IMR-90 (cell line): Measurements from ENCODE around the gene FBXL5. TPM values are rescaled to one million over a fixed set of nuclear protein-coding genes. Genes with fewer than 3 reads are reported as not detected.

Source experiments
- ATAC-seq: fragments of 200-7000 bp; cut with Tn5 transposase; 2 replicates; pipeline ENCODE4 v1.9.1; 2020; ENCODE audit warnings: low read depth, mild to moderate bottlenecking, moderate library complexity
- BruUV-seq: library from RNA; stranded (reverse); fragments of 400-500 nt; replicated peaks from 2 replicates; lab custom pipeline; 2021; lab: Mats Ljungman, UMichigan
- CTCF ChIA-PET: fragments of 300-600 bp; formaldehyde crosslinking; extraction: SDS; loops from one replicate; lab custom pipeline; 2021; ENCODE audit warnings: antibody characterized with exemption; lab: Yijun Ruan, JAX
- POLR2A ChIA-PET: fragments of 300-600 bp; sonication (Branson Sonifier 250); formaldehyde crosslinking; loops from one replicate; lab custom pipeline; 2022; ENCODE audit warnings: antibody characterized with exemption; ENCODE audit not compliant: unreplicated experiment; lab: Charles Lee
- DNase-seq: peaks from one replicate; pipeline ENCODE4 v3.0.0; 2013
- H2AFZ ChIP-seq: replicated peaks from 2 replicates; pipeline ENCODE3; 2013; ENCODE audit warnings: low read length, mild to moderate bottlenecking; ENCODE audit not compliant: poor library complexity
- H2AK5ac ChIP-seq: 2 replicates; pipeline ENCODE4 v1.6.1; 2013; ENCODE audit warnings: low read depth, low read length, inconsistent platforms
- H2AK9ac ChIP-seq: replicated peaks from 2 replicates; pipeline ENCODE3; 2013; ENCODE audit warnings: mild to moderate bottlenecking, low read depth, low read length, moderate library complexity; ENCODE audit not compliant: poor library complexity
- H2BK120ac ChIP-seq: 2 replicates; pipeline ENCODE4 v1.6.1; 2013; ENCODE audit warnings: low read depth, low read length, inconsistent platforms
- H2BK15ac ChIP-seq: 3 replicates; pipeline ENCODE4 v1.6.1; 2013; ENCODE audit warnings: low read depth, low read length, inconsistent platforms
- H2BK20ac ChIP-seq: 2 replicates; pipeline ENCODE4 v1.6.1; 2013; ENCODE audit warnings: low read depth, mild to moderate bottlenecking, inconsistent platforms, low read length, moderate library complexity
- H2BK5ac ChIP-seq: 2 replicates; pipeline ENCODE4 v1.6.1; 2013; ENCODE audit warnings: mild to moderate bottlenecking, low read depth, low read length, inconsistent platforms; ENCODE audit not compliant: poor library complexity, severe bottlenecking
- H3K14ac ChIP-seq: replicated peaks from 2 replicates; pipeline ENCODE4 v1.6.1; 2013; ENCODE audit warnings: low read depth, low read length, inconsistent platforms
- H3K18ac ChIP-seq: 2 replicates; pipeline ENCODE4 v1.6.1; 2013; ENCODE audit warnings: low read depth, low read length, control low read depth
- H3K23ac ChIP-seq: 2 replicates; pipeline ENCODE4 v1.6.1; 2013; ENCODE audit warnings: low read depth, low read length, inconsistent platforms
- H3K27ac ChIP-seq: 2 replicates; pipeline ENCODE4 v1.5.1; 2013; ENCODE audit warnings: mild to moderate bottlenecking, control low read depth, low read length; ENCODE audit not compliant: insufficient read depth
- H3K27me3 ChIP-seq: 2 replicates; pipeline ENCODE4 v1.6.1; 2013; ENCODE audit warnings: low read length; ENCODE audit not compliant: control insufficient read depth, insufficient read depth
- H3K36me3 ChIP-seq: 2 replicates; pipeline ENCODE4 v1.6.1; 2013; ENCODE audit warnings: low read length, mixed read lengths; ENCODE audit not compliant: control insufficient read depth, insufficient read depth
- H3K4ac ChIP-seq: 2 replicates; pipeline ENCODE4 v1.6.1; 2013; ENCODE audit warnings: low read depth, low read length, inconsistent platforms
- H3K4me1 ChIP-seq: 2 replicates; pipeline ENCODE4 v1.6.1; 2013; ENCODE audit warnings: low read length, mixed read lengths; ENCODE audit not compliant: control insufficient read depth, insufficient read depth
- H3K4me2 ChIP-seq: 2 replicates; pipeline ENCODE4 v1.6.1; 2013; ENCODE audit warnings: low read depth, mild to moderate bottlenecking, control low read depth, low read length, moderate library complexity
- H3K4me3 ChIP-seq: 2 replicates; pipeline ENCODE4 v1.5.1; 2013; ENCODE audit warnings: low read depth, mild to moderate bottlenecking, control low read depth, low read length, moderate library complexity; ENCODE audit not compliant: insufficient read depth
- H3K56ac ChIP-seq: 2 replicates; pipeline ENCODE4 v1.6.1; 2013; ENCODE audit warnings: low read length, inconsistent platforms; ENCODE audit not compliant: insufficient read depth; ENCODE audit errors: extremely low read depth
- H3K79me1 ChIP-seq, 2 experiments: 2 replicates each; pipeline ENCODE4 v1.6.1; 2013; ENCODE audit warnings: low read length in 2 of 2, inconsistent platforms in 1 of 2, low read depth in 1 of 2
- H3K9ac ChIP-seq: 2 replicates; pipeline ENCODE4 v1.6.1; 2013; ENCODE audit warnings: low read depth, low read length, control low read depth
- H3K9me1 ChIP-seq: 2 replicates; pipeline ENCODE4 v1.6.1; 2013; ENCODE audit warnings: low read length, inconsistent platforms; ENCODE audit not compliant: insufficient read depth
- H3K9me3 ChIP-seq: 2 replicates; pipeline ENCODE4 v1.6.1; 2013; ENCODE audit warnings: low read length; ENCODE audit not compliant: control insufficient read depth, insufficient read depth
- H4K20me1 ChIP-seq: 2 replicates; pipeline ENCODE4 v1.6.1; 2013; ENCODE audit warnings: low read length, inconsistent platforms; ENCODE audit not compliant: insufficient read depth
- H4K5ac ChIP-seq: 2 replicates; pipeline ENCODE4 v1.6.1; 2013; ENCODE audit warnings: mild to moderate bottlenecking, low read depth, low read length, control low read depth
- H4K8ac ChIP-seq, 2 experiments: 2 replicates each; pipeline ENCODE4 v1.6.1; 2013; ENCODE audit warnings: low read depth in 2 of 2, low read length in 2 of 2, control low read depth in 1 of 2, inconsistent platforms in 1 of 2
- H4K91ac ChIP-seq: 2 replicates; pipeline ENCODE4 v1.6.1; 2013; ENCODE audit warnings: low read depth, low read length, inconsistent platforms; ENCODE audit not compliant: insufficient read depth
- CTCF ChIP-seq: conservative IDR thresholded peaks from 2 replicates; pipeline ENCODE4 v1.5.1; 2012; ENCODE audit warnings: mild to moderate bottlenecking, low read depth, low read length, improper control_type of control experiment
- ELK1 ChIP-seq: fragments of 150-350 bp; IDR thresholded peaks from 2 replicates; pipeline ENCODE4 v1.6.1; 2016; ENCODE audit warnings: low read depth, mild to moderate bottlenecking, low read length, moderate library complexity, borderline replicate concordance
- MAFK ChIP-seq: IDR thresholded peaks from 2 replicates; pipeline ENCODE4 v1.6.1; 2012; ENCODE audit warnings: low read depth, low read length, improper control_type of control experiment
- POLR2A ChIP-seq: IDR thresholded peaks from 2 replicates; pipeline ENCODE4 v1.6.1; 2012; ENCODE audit warnings: mild to moderate bottlenecking, low read depth, low read length
- RCOR1 ChIP-seq: IDR thresholded peaks from 2 replicates; pipeline ENCODE4 v1.6.1; 2012; ENCODE audit warnings: mild to moderate bottlenecking, low read length, improper control_type of control experiment; ENCODE audit not compliant: insufficient replicate concordance
- dilution Hi-C: fragments of 300-500 bp; cut with HindIII; formaldehyde crosslinking; loops from one replicate; pipeline ENCODE4 v1.14.3; 2018; ENCODE audit warnings: low sequenced_read_pairs; ENCODE audit not compliant: unreplicated experiment
- in situ Hi-C: fragments of 300-500 bp; cut with MboI; formaldehyde crosslinking; loops from 3 replicates; pipeline ENCODE4 v1.14.3; 2019; ENCODE audit warnings: low sequenced_read_pairs, inconsistent platforms, mixed read lengths
- intact Hi-C: fragments of 100-400 bp; cut with micrococcal nuclease; formaldehyde crosslinking; loops from 2 replicates; pipeline ENCODE4 v1.10.0; 2022
- polyA plus RNA-seq, 3 experiments: library from polyadenylated mRNA; depleted of rRNA; stranded (reverse); fragments of >200 nt; gene quantifications; 2 replicates each; pipeline ENCODE4 v1.2.3, GENCODE V29; 2012; ENCODE audit warnings: low replicate concordance in 1 of 3
- total RNA-seq: library from RNA; depleted of rRNA; stranded (reverse); fragments of >200 nt; gene quantifications from 2 replicates; pipeline ENCODE4 v1.2.3, GENCODE V29; 2012

FBXL5 gene
- total and polyA plus RNA-seq, 2 of the 4 experiments (the other 2 are of a cell fraction): 20.3 to 62.6 TPM

GRCh38 chr4:15562623-15563022 is 92.5 kb downstream of the FBXL5 start:
- in situ Hi-C loops: no loop called here
- intact Hi-C loops: no loop called here
- dilution Hi-C loops: no loop called here
- no peak overlapping the region for H2AFZ ChIP-seq
- peaks cover 25% of the 10 kb centered on the region for H3K36me3 ChIP-seq
- H3K27ac ChIP-seq: no peak overlapping the region
- H3K4me3 ChIP-seq: no peak overlapping the region
- H3K18ac ChIP-seq: no peak overlapping the region
- H3K79me1 ChIP-seq: no peaks in the 10 kb centered on the region
- no peak overlapping the region for H3K56ac ChIP-seq
- H3K4ac ChIP-seq: no peak overlapping the region
- no peak overlapping the region for H2BK120ac ChIP-seq
- no peak overlapping the region for H2BK5ac ChIP-seq
- BruUV-seq: no TSS peak
- no peak for DNase-seq
- no peak for ATAC-seq
- H3K23ac ChIP-seq: no peak overlapping the region
- POLR2A ChIA-PET: no interaction called here
- no peak overlapping the region for H3K4me2 ChIP-seq
- no peaks in the 10 kb centered on the region; the same call in 1 of the 2 replicates for H3K9me1 ChIP-seq
- no peak overlapping the region for H2BK20ac ChIP-seq
- no peak overlapping the region for H3K9ac ChIP-seq
- no peaks in the 10 kb centered on the region for H3K27me3 ChIP-seq
- H2AK5ac ChIP-seq: no peak overlapping the region
- H4K5ac ChIP-seq: no peak overlapping the region
- CTCF ChIA-PET: interaction anchor here (0.8 to 1.3 kb wide), 2 partner anchors 36 to 533 kb away, joined by 3 read pairs; no protein-coding TSS in a partner anchor
- H4K20me1 ChIP-seq: no peaks in the 10 kb centered on the region
- no peak for TF ChIP-seq POLR2A
- no peak for TF ChIP-seq ELK1
- TF ChIP-seq CTCF: no peak
- TF ChIP-seq RCOR1: no peak
- TF ChIP-seq MAFK: no peak
- H4K91ac ChIP-seq: no peak overlapping the region
- no peaks in the 10 kb centered on the region for H3K9me3 ChIP-seq
- peaks cover 2% of the 10 kb centered on the region; the same call in 1 of the 2 replicates for H3K4me1 ChIP-seq
- H2BK15ac ChIP-seq: no peak overlapping the region
- H2AK9ac ChIP-seq: no peak overlapping the region
- no peak overlapping the region for H3K14ac ChIP-seq
- H4K8ac ChIP-seq: no peak overlapping the region
